HFFc6 (cell line): Measurements from ENCODE around the gene G6PC2. TPM values are rescaled to one million over a fixed set of nuclear protein-coding genes. Genes with fewer than 3 reads are reported as not detected.
"Not testable (repeated sequence)": the region's sequence is repeated elsewhere in the genome, so short reads cannot be mapped to it uniquely, and the experiment has no call there.

ENCODE experiments used
- DNase-seq: peaks from one replicate; pipeline ENCODE4 v3.0.0-alpha.2; 2018
- H3K27ac Mint-ChIP-seq: 2 replicates; pipeline ENCODE4 v1.8.0; 2020; ENCODE audit warnings: mild to moderate bottlenecking, mixed read lengths
- H3K27me3 Mint-ChIP-seq: 2 replicates; pipeline ENCODE4 v1.8.0; 2021; ENCODE audit warnings: mild to moderate bottlenecking, moderate library complexity, mixed read lengths; ENCODE audit not compliant: insufficient read depth
- H3K36me3 Mint-ChIP-seq: 2 replicates; pipeline ENCODE4 v1.8.0; 2021; ENCODE audit warnings: low read depth, mixed read lengths
- H3K4me1 Mint-ChIP-seq: 2 replicates; pipeline ENCODE4 v1.8.0; 2020; ENCODE audit warnings: low read depth, mixed read lengths
- H3K4me3 Mint-ChIP-seq: 2 replicates; pipeline ENCODE4 v1.8.0; 2020; ENCODE audit warnings: mild to moderate bottlenecking, moderate library complexity, mixed read lengths
- H3K9me3 Mint-ChIP-seq: 2 replicates; pipeline ENCODE4 v1.8.0; 2020; ENCODE audit warnings: mild to moderate bottlenecking, mixed read lengths
- CTCF ChIP-seq: fragments of 200-600 bp; sonication (generic); IDR thresholded peaks from 2 replicates; pipeline ENCODE4 v1.5.0; 2021; ENCODE audit warnings: antibody characterized with exemption, mild to moderate bottlenecking
- total RNA-seq, 6 experiments: library from RNA; stranded (reverse); fragmentation: NEBNext Ultra II Directional; extraction: Animal tissue kit (Norgen Biotek cat#: 25700); gene quantifications; 2 replicates in 1 of 6; 3 replicates in 5 of 6; pipeline ENCODE4 v1.2.3, GENCODE V29; 2021

Gene G6PC2
- total RNA-seq, 6 experiments from 2014 or later = not detected

- H3K4me3 Mint-ChIP-seq = no peak overlapping the region
- H3K27me3 Mint-ChIP-seq = no peaks in the 10 kb centered on the region
- no peaks in the 10 kb centered on the region for H3K9me3 Mint-ChIP-seq
- no peak for TF ChIP-seq CTCF
- peaks cover 9% of the 10 kb centered on the region for H3K36me3 Mint-ChIP-seq
- H3K27ac Mint-ChIP-seq = no peak overlapping the region
- DNase-seq = no peak
- peaks cover 8% of the 10 kb centered on the region for H3K4me1 Mint-ChIP-seq
Observed at GRCh38 chr2:168855601-168856000, 45.5 kb upstream of the G6PC2 start.

- TF ChIP-seq CTCF = no peak
- Mint-ChIP-seq H3K36me3 (peaks cover 9% of the 10 kb centered on the region), H3K4me1 (no peaks in the 10 kb centered on the region), H3K27ac (no peak overlapping the region), H3K27me3 (no peaks in the 10 kb centered on the region; the same call in 1 of the 2 replicates), H3K4me3 (no peak overlapping the region), H3K9me3 (no peaks in the 10 kb centered on the region)
- DNase-seq = no peak
Observed at GRCh38 chr2:168858146-168858545, 42.9 kb upstream of the G6PC2 start.

- H3K4me1 Mint-ChIP-seq, H3K27me3 Mint-ChIP-seq, H3K27ac Mint-ChIP-seq, DNase-seq, H3K4me3 Mint-ChIP-seq, H3K9me3 Mint-ChIP-seq: not testable (repeated sequence)
- peaks cover 28% of the 10 kb centered on the region for H3K36me3 Mint-ChIP-seq
Observed at GRCh38 chr2:168867164-168867563, 33.9 kb upstream of the G6PC2 start.

GRCh38 chr2:168870369-168870768 lies 30.7 kb upstream of the G6PC2 start:
- not testable (repeated sequence) for H3K9me3 Mint-ChIP-seq, H3K4me1 Mint-ChIP-seq, H3K27ac Mint-ChIP-seq, H3K27me3 Mint-ChIP-seq, DNase-seq, H3K4me3 Mint-ChIP-seq
- H3K36me3 Mint-ChIP-seq = peaks cover 19% of the 10 kb centered on the region

GRCh38 chr2:168870824-168871223 lies 30.3 kb upstream of the G6PC2 start:
- DNase-seq, H3K27ac Mint-ChIP-seq: not testable (repeated sequence)

GRCh38 chr2:168874368-168875054 lies 26.6 kb upstream of the G6PC2 start:
- H3K27ac Mint-ChIP-seq = no peak overlapping the region
- peaks cover 6% of the 10 kb centered on the region for H3K4me1 Mint-ChIP-seq
- H3K4me3 Mint-ChIP-seq = no peak overlapping the region
- peaks cover 8% of the 10 kb centered on the region; the same call in 1 of the 2 replicates for H3K36me3 Mint-ChIP-seq
- no peak for TF ChIP-seq CTCF
- no peaks in the 10 kb centered on the region for H3K27me3 Mint-ChIP-seq
- H3K9me3 Mint-ChIP-seq = no peaks in the 10 kb centered on the region
- DNase-seq = no peak

More at GRCh38 chr2:168870824-168871223, 30.3 kb upstream of the G6PC2 start:
- not testable (repeated sequence) for H3K9me3 Mint-ChIP-seq, H3K4me3 Mint-ChIP-seq, H3K27me3 Mint-ChIP-seq, H3K4me1 Mint-ChIP-seq
- H3K36me3 Mint-ChIP-seq = peaks cover 19% of the 10 kb centered on the region

GRCh38 chr2:168882163-168882562 lies 18.9 kb upstream of the G6PC2 start:
- not testable (repeated sequence) for H3K27me3 Mint-ChIP-seq, H3K27ac Mint-ChIP-seq, H3K9me3 Mint-ChIP-seq, H3K4me3 Mint-ChIP-seq, H3K36me3 Mint-ChIP-seq, DNase-seq
- peaks cover 17% of the 10 kb centered on the region for H3K4me1 Mint-ChIP-seq
